OCI-LY1 (cell line): ENCODE measurements around the gene OGFOD1.

Source experiments
- CTCF ChIP-seq: fragments of 200-600 bp; sonication (generic), shearing (Covaris generic); IDR thresholded peaks from 2 replicates; pipeline ENCODE4 v1.5.1; 2017; ENCODE audit warnings: mild to moderate bottlenecking, antibody characterized with exemption, low read length, moderate library complexity, mixed read lengths
- EZH2 ChIP-seq: fragments of 200-600 bp; sonication (generic), shearing (Covaris generic); IDR thresholded peaks from 2 replicates; pipeline ENCODE4 v1.8.0; 2017; ENCODE audit warnings: borderline replicate concordance, mixed run types, mild to moderate bottlenecking, antibody characterized with exemption, low read length, moderate library complexity, mixed read lengths

DNA sequence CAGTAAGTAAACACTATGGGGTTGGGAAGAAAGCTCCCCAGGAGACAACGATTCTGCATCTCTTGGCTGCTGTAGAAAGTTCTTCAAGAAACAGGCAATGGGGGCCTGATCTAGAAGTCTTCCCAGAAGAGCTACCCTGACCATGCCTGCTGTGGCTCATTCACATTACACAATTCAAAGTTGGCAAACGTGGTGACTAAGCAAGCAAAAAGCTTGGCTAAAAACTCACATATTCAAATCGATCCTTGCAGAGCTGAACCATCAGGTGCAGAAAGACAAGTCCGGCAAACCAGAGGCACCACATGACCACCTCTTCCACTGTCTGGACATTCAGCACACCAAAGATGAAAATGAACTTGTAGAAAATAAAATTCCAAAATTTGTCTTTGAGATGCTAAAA is 42.2 kb upstream of the OGFOD1 start:
- no peak for TF ChIP-seq CTCF
- TF ChIP-seq EZH2: no peak
